IPS-18c (cell line): ENCODE results near the gene SMIM31.

Experiments
- H3K4me3 ChIP-seq: 2 replicates; pipeline ENCODE4 v1.7.0; 2013; ENCODE audit warnings: low read depth, mild to moderate bottlenecking, low read length, moderate library complexity; ENCODE audit not compliant: insufficient read depth
- H3K9me3 ChIP-seq: one replicate; pipeline ENCODE4 v1.6.1; 2013; ENCODE audit warnings: mild to moderate bottlenecking, low read length, moderate library complexity; ENCODE audit not compliant: control insufficient read depth, insufficient read depth

SMIM31 gene

GRCh38 chr4:164847016-164847415 is 93.1 kb downstream of the SMIM31 start:
- H3K4me3 ChIP-seq, result no peak overlapping the region
- no peaks in the 10 kb centered on the region for H3K9me3 ChIP-seq

GRCh38 chr4:164847967-164848649 is 94.2 kb downstream of the SMIM31 start:
- Histone ChIP-seq H3K9me3 (no peaks in the 10 kb centered on the region), H3K4me3 (no peak overlapping the region)
